ENCODE measurements around the gene HNRNPM.

- no peak for TF ChIP-seq EZH2 (IDR thresholded peaks at IDR 0.05; ENCODE audit: borderline replicate concordance, insufficient read depth, low read depth, low read length, poor library complexity, severe bottlenecking)
- no peak for TF ChIP-seq CTCF (IDR thresholded peaks at IDR 0.05)
These were observed 14.9 kb downstream of the HNRNPM start for GRCh38 chr19:8459520-8460270.

All from B cell (primary cell).